Lower lobe of right lung (tissue), 2 donors: ENCODE results near the gene TAS2R41. TPM values are rescaled to one million over a fixed set of nuclear protein-coding genes. Genes with fewer than 3 reads are reported as not detected.
"Not testable (repeated sequence)": the region's sequence is repeated elsewhere in the genome, so short reads cannot be mapped to it uniquely, and the experiment has no call there.

Experiments used
- ATAC-seq, 2 donors: fragments of 200-7000 bp; cut with Tn5 transposase; one replicate each; pipeline ENCODE4 v1.9.1; 2020 to 2022; ENCODE audit warnings: mild to moderate bottlenecking in 2 of 2, moderate library complexity in 2 of 2
- DNase-seq: peaks from one replicate; pipeline ENCODE4 v3.0.0-alpha.2; 2020
- H3K27ac ChIP-seq: fragments of 200-600 bp; one replicate; pipeline ENCODE4 v1.8.0; 2022
- H3K27me3 ChIP-seq: fragments of 200-600 bp; one replicate; pipeline ENCODE4 v1.8.0; 2022; ENCODE audit warnings: low read depth
- H3K36me3 ChIP-seq: fragments of 200-600 bp; one replicate; pipeline ENCODE4 v1.8.0; 2022; ENCODE audit warnings: mild to moderate bottlenecking
- H3K4me1 ChIP-seq: fragments of 200-600 bp; one replicate; pipeline ENCODE4 v1.8.0; 2022
- H3K4me3 ChIP-seq: fragments of 200-600 bp; one replicate; pipeline ENCODE4 v1.8.0; 2022; ENCODE audit warnings: mild to moderate bottlenecking
- H3K9me3 ChIP-seq: fragments of 200-600 bp; one replicate; pipeline ENCODE4 v1.8.0; 2022
- intact Hi-C: fragments of 100-400 bp; cut with DNase I; formaldehyde crosslinking; loops from one replicate; pipeline ENCODE4 v1.11.0; 2022
- total RNA-seq: library from RNA; stranded (reverse); fragmentation: NEBNext Ultra II Directional; extraction: Animal tissue kit (Norgen Biotek cat#: 25700); gene quantifications from one replicate; pipeline ENCODE4 v1.2.1, GENCODE V29; 2021
- TF ChIP-seq, protein P1 (sequence below): fragments of 200-600 bp; IDR thresholded peaks from one replicate; pipeline ENCODE4 v1.8.0; 2022; ENCODE audit warnings: antibody characterized with exemption, mild to moderate bottlenecking
- donor health status: DM: no; HTN: yes; CAD: no; lungs with severe emphysema.

Gene TAS2R41
- total RNA-seq, 1 donor from 2014 or later = not detected

DNA sequence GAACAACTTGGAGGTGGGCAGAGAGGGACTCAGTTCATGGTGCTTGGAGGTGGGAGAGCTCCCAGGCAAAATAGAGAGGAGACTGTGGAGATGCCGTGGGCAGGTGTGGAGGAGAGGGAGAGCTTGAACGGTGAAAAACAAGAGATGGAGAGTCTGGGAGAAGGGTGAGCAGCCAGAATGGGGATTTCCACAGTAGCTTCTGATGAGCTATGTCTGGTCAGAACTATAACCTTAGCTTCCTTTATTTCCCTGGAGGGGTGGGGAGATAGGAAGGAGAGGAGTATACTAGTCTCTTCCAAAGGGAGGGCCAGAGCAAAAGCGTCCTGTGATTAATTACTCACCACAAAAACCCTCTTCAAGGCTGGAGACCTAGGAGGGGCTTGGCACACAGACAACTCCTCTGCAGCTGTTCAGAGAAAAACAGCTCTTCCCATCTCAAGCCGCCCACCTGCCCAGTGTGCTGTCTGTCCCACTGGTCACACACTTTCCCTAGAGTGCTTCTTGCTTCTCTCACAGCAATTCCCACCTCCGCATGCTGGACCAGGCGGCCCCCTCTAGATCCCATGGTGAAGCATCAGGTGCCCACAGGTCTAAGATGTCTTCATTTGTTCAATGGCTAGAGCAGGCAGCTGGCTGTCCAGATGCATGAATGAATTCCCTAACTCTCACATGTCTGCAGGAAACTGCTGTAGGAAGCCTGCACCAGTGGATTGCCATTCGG lies 41.9 kb downstream of the TAS2R41 start:
- H3K9me3 ChIP-seq = no peaks in the 10 kb centered on the region
- no peak for ATAC-seq
- no peaks in the 10 kb centered on the region for H3K27me3 ChIP-seq
- TF ChIP-seq, protein P1, sequence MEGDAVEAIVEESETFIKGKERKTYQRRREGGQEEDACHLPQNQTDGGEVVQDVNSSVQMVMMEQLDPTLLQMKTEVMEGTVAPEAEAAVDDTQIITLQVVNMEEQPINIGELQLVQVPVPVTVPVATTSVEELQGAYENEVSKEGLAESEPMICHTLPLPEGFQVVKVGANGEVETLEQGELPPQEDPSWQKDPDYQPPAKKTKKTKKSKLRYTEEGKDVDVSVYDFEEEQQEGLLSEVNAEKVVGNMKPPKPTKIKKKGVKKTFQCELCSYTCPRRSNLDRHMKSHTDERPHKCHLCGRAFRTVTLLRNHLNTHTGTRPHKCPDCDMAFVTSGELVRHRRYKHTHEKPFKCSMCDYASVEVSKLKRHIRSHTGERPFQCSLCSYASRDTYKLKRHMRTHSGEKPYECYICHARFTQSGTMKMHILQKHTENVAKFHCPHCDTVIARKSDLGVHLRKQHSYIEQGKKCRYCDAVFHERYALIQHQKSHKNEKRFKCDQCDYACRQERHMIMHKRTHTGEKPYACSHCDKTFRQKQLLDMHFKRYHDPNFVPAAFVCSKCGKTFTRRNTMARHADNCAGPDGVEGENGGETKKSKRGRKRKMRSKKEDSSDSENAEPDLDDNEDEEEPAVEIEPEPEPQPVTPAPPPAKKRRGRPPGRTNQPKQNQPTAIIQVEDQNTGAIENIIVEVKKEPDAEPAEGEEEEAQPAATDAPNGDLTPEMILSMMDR = no peak
- intact Hi-C loops = no loop called here
- H3K4me1 ChIP-seq = no peaks in the 10 kb centered on the region
- H3K36me3 ChIP-seq = no peaks in the 10 kb centered on the region
- DNase-seq = no peak
- H3K27ac ChIP-seq = no peak overlapping the region
- H3K4me3 ChIP-seq = no peak overlapping the region

- H3K4me3 ChIP-seq, H3K4me1 ChIP-seq, H3K27ac ChIP-seq, H3K9me3 ChIP-seq, intact Hi-C loops, H3K27me3 ChIP-seq, DNase-seq, H3K36me3 ChIP-seq: not testable (repeated sequence)
- peak in 1 of 2 donors; percentile 28 for ATAC-seq
These were observed 44.7 kb downstream of the TAS2R41 start for GRCh38 chr7:143522309-143522916.

Other genes with a start within 250 kb of the TAS2R41 start
- gene GSTK1, start 214.4 kb upstream of the TAS2R41 start, total RNA-seq = 152 TPM
- 25.9 TPM for gene TMEM139, start 192.9 kb upstream of the TAS2R41 start, total RNA-seq
- gene CASP2, start 189.5 kb upstream of the TAS2R41 start, total RNA-seq = 33.7 TPM
- not detected for gene CLCN1, start 161.8 kb upstream of the TAS2R41 start, total RNA-seq
- gene FAM131B, start 115.2 kb upstream of the TAS2R41 start, total RNA-seq = 0.53 TPM
- gene ZYX, start 96.5 kb upstream of the TAS2R41 start, total RNA-seq = 231 TPM
- 9.0 TPM for gene EPHA1, start 69.0 kb upstream of the TAS2R41 start, total RNA-seq
- gene TAS2R60, start 34.4 kb upstream of the TAS2R41 start, total RNA-seq = not detected
- 0.95 TPM for gene CTAGE15, start 93.9 kb downstream of the TAS2R41 start, total RNA-seq
- 6.2 TPM for gene TCAF2, start 143.1 kb downstream of the TAS2R41 start, total RNA-seq